ENCODE measurements around the gene OR6M1. TPM values are rescaled to one million over a fixed set of nuclear protein-coding genes. Genes with fewer than 3 reads are reported as not detected.

The OR6M1 gene
- total RNA-seq (not detected), polyA plus RNA-seq (ENCODE audit: insufficient read depth, low read depth, low replicate concordance) (not detected)
- long read RNA-seq, donor 1, partial matches to known transcripts = 0 of 3 reads
- long read RNA-seq, donor 1, other reads (novel, unspliced or antisense) = 0 of 3 reads
- long read RNA-seq, donor 2 = 0 reads

GRCh38 chr11:123806249-123806648 lies at the start of gene OR6M1:
TSS of gene OR6M1 (minus strand) at chr11:123806349. CDS start at chr11:123806349, 0 bp downstream.
- Histone ChIP-seq H3K9me3 (no peaks in the 10 kb centered on the region), H3K27ac (no peak within 1 kb of the TSS), H3K36me3 (ENCODE audit: low read depth, missing control alignments) (no peaks in the 10 kb centered on the region), H3K4me1 (no peaks in the 10 kb centered on the region), H3K4me3 (no peak within 1 kb of the TSS), H3K27me3 (no peaks in the 10 kb centered on the region)
- intact Hi-C loops (cut with DNase I; ENCODE audit: low total_unique reads) = no loop called here
- DNase-seq = no peak
- TF ChIP-seq POLR2A (IDR thresholded peaks at IDR 0.05) = no peak
- no peak for TF ChIP-seq CTCF (IDR thresholded peaks at IDR 0.05)
- 81 to 86% methylated on average over 4 of the region's 4 CpGs for WGBS, 2 donors

GRCh38 chr11:123853038-123853437 lies 46.9 kb upstream of the OR6M1 start:
- no peaks in the 10 kb centered on the region for H3K27me3 ChIP-seq
- no peak for DNase-seq
- TF ChIP-seq POLR2A (IDR thresholded peaks at IDR 0.05) = no peak
- H3K9me3 ChIP-seq = no peaks in the 10 kb centered on the region
- no peak overlapping the region for H3K27ac ChIP-seq
- no peaks in the 10 kb centered on the region for H3K36me3 ChIP-seq (ENCODE audit: low read depth, missing control alignments)
- no peak overlapping the region for H3K4me3 ChIP-seq
- no peaks in the 10 kb centered on the region for H3K4me1 ChIP-seq
- 79 to 84% methylated on average over 2 of the region's 2 CpGs for WGBS, 2 donors
- intact Hi-C loops (cut with DNase I; ENCODE audit: low total_unique reads) = no loop called here

GRCh38 chr11:123852321-123852720 lies 46.2 kb upstream of the OR6M1 start:
- H3K27me3 ChIP-seq = no peaks in the 10 kb centered on the region
- H3K4me1 ChIP-seq = no peaks in the 10 kb centered on the region
- no peak for DNase-seq
- H3K36me3 ChIP-seq (ENCODE audit: low read depth, missing control alignments) = no peaks in the 10 kb centered on the region
- intact Hi-C loops (cut with DNase I; ENCODE audit: low total_unique reads) = no loop called here
- no peak for TF ChIP-seq POLR2A (IDR thresholded peaks at IDR 0.05)
- no peak for TF ChIP-seq CTCF (IDR thresholded peaks at IDR 0.05)
- H3K27ac ChIP-seq = no peak overlapping the region
- no peaks in the 10 kb centered on the region for H3K9me3 ChIP-seq
- no peak overlapping the region for H3K4me3 ChIP-seq

GRCh38 chr11:123851110-123851509 lies 45.0 kb upstream of the OR6M1 start:
- Histone ChIP-seq H3K4me1 (no peaks in the 10 kb centered on the region), H3K36me3 (ENCODE audit: low read depth, missing control alignments) (no peaks in the 10 kb centered on the region), H3K9me3 (no peaks in the 10 kb centered on the region), H3K4me3 (no peak overlapping the region), H3K27ac (no peak overlapping the region), H3K27me3 (no peaks in the 10 kb centered on the region)
- 88 to 100% methylated on average over 4 of the region's 4 CpGs for WGBS, 2 donors
- DNase-seq = no peak
- intact Hi-C loops (cut with DNase I; ENCODE audit: low total_unique reads) = no loop called here
- no peak for TF ChIP-seq CTCF (IDR thresholded peaks at IDR 0.05)
- no peak for TF ChIP-seq POLR2A (IDR thresholded peaks at IDR 0.05)

- no peak for TF ChIP-seq POLR2A (IDR thresholded peaks at IDR 0.05)
- no peak for TF ChIP-seq CTCF (IDR thresholded peaks at IDR 0.05)
- Histone ChIP-seq H3K27me3 (no peaks in the 10 kb centered on the region), H3K4me3 (no peak overlapping the region), H3K4me1 (no peaks in the 10 kb centered on the region), H3K36me3 (ENCODE audit: low read depth, missing control alignments) (no peaks in the 10 kb centered on the region), H3K27ac (no peak overlapping the region), H3K9me3 (no peaks in the 10 kb centered on the region)
- no peak for DNase-seq
- whole genome bisulfite sequencing, 2 donors = 75 to 90% methylated on average over 6 of the region's 6 CpGs
- intact Hi-C loops (cut with DNase I; ENCODE audit: low total_unique reads) = no loop called here
Observed at GRCh38 chr11:123841174-123841573, 35.0 kb upstream of the OR6M1 start.

All from testis (tissue), 5 donors.